Mesendoderm (in vitro differentiated cells): ENCODE results near the gene MAP3K13.

Experiments
- DNase-seq: peaks from one replicate; pipeline ENCODE4 v3.0.0; 2013
- H2AK5ac ChIP-seq: 2 replicates; pipeline ENCODE4 v1.6.1; 2013; ENCODE audit warnings: low read length, inconsistent platforms
- H2BK120ac ChIP-seq: 2 replicates; pipeline ENCODE4 v1.6.1; 2013; ENCODE audit warnings: low read depth, mild to moderate bottlenecking, low read length, moderate library complexity, mixed read lengths
- H2BK15ac ChIP-seq: replicated peaks from 2 replicates; pipeline ENCODE4 v1.6.1; 2013; ENCODE audit warnings: low read depth, mild to moderate bottlenecking, moderate library complexity
- H2BK5ac ChIP-seq: 2 replicates; pipeline ENCODE4 v1.6.1; 2013; ENCODE audit warnings: low read length, inconsistent platforms
- H3K18ac ChIP-seq: 2 replicates; pipeline ENCODE4 v1.6.1; 2013; ENCODE audit warnings: mild to moderate bottlenecking, low read length, mixed read lengths
- H3K23ac ChIP-seq: one replicate; pipeline ENCODE4 v1.6.1; 2013; ENCODE audit warnings: low read length
- H3K27ac ChIP-seq: 2 replicates; pipeline ENCODE4 v1.5.1; 2013; ENCODE audit warnings: low read depth, mild to moderate bottlenecking, inconsistent platforms, low read length, moderate library complexity
- H3K27me3 ChIP-seq: 2 replicates; pipeline ENCODE4 v1.6.1; 2013; ENCODE audit warnings: low read length, control low read depth, mild to moderate bottlenecking, inconsistent platforms; ENCODE audit not compliant: insufficient read depth, poor library complexity
- H3K36me3 ChIP-seq: 2 replicates; pipeline ENCODE4 v1.6.1; 2013; ENCODE audit warnings: low read length, inconsistent platforms; ENCODE audit not compliant: control insufficient read depth, insufficient read depth
- H3K4ac ChIP-seq: one replicate; pipeline ENCODE4 v1.6.1; 2013; ENCODE audit warnings: low read depth, mild to moderate bottlenecking, low read length, moderate library complexity
- H3K4me1 ChIP-seq: 2 replicates; pipeline ENCODE4 v1.6.1; 2013; ENCODE audit warnings: low read depth, low read length, inconsistent platforms; ENCODE audit not compliant: control insufficient read depth
- H3K4me2 ChIP-seq: 2 replicates; pipeline ENCODE4 v1.6.1; 2013; ENCODE audit warnings: low read length
- H3K4me3 ChIP-seq: 2 replicates; pipeline ENCODE4 v1.5.1; 2013; ENCODE audit warnings: mild to moderate bottlenecking, low read length
- H3K56ac ChIP-seq: one replicate; pipeline ENCODE4 v1.6.1; 2013; ENCODE audit warnings: low read length
- H3K79me1 ChIP-seq: 2 replicates; pipeline ENCODE4 v1.6.1; 2013; ENCODE audit warnings: low read length, inconsistent platforms
- H3K79me2 ChIP-seq: 2 replicates; pipeline ENCODE4 v1.6.1; 2013; ENCODE audit warnings: mild to moderate bottlenecking, low read length; ENCODE audit not compliant: control insufficient read depth, insufficient read depth
- H3K9ac ChIP-seq: 2 replicates; pipeline ENCODE4 v1.6.1; 2013; ENCODE audit warnings: low read length, inconsistent platforms
- H4K5ac ChIP-seq: one replicate; pipeline ENCODE4 v1.6.1; 2013; ENCODE audit warnings: low read length
- H4K8ac ChIP-seq: one replicate; pipeline ENCODE4 v1.6.1; 2013; ENCODE audit warnings: low read depth, mild to moderate bottlenecking, control low read depth, low read length, moderate library complexity
- WGBS: extraction: QIAGEN DNeasy Blood & Tissue Kit; methylation state at CpG from one replicate; pipeline ENCODE4 v1.1.7; 2013; ENCODE audit warnings: low lambda C conversion rate, missing lambda C conversion rate; ENCODE audit not compliant: insufficient coverage; ENCODE audit errors: extremely low coverage; 5-methylcytosine and 5-hydroxymethylcytosine counted together

Gene MAP3K13

DNA sequence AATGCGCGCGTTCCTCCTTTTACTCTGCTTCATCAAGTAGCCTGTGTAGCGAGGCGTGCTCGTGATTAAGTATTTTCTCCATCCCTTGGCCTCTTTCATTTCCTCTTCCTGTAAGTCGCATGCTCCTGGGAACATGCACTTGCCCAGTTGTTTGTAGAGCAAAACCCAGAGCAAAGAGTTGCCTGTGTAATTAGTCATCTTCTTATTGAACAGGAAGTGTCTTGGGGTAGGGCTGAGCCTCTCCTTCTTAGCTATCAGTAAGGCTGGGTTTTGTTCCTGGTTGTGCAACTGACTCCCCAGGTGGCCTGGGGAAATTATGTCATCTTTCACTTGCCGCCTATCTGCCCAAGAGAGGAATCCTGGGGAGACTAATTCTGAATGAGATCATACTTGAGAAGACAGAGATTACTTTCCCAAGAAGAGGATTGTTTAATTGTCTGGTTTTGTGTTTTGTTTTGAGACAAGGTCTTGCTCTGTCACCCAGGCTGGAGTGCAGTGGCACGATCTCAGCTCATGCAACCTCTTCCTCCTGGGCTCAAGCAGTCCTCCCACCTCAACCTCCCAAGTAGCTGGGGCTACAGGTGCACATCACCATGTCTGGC, 174.5 kb downstream of the MAP3K13 start:
- Histone ChIP-seq H3K56ac (no peak overlapping the region), H2BK5ac (no peak overlapping the region), H3K23ac (no peak overlapping the region), H3K79me1 (no peaks in the 10 kb centered on the region), H2BK120ac (no peak overlapping the region), H3K4ac (no peak overlapping the region), H3K4me1 (no peaks in the 10 kb centered on the region), H3K79me2 (no peaks in the 10 kb centered on the region), H2AK5ac (no peak overlapping the region), H3K18ac (no peak overlapping the region), H3K9ac (no peak overlapping the region), H4K8ac (no peak overlapping the region), H2BK15ac (no peak overlapping the region), H3K27me3 (no peaks in the 10 kb centered on the region), H3K27ac (no peak overlapping the region), H3K4me2 (no peak overlapping the region), H3K36me3 (no peaks in the 10 kb centered on the region), H4K5ac (no peak overlapping the region), H3K4me3 (no peak overlapping the region)
- peak; percentile 66 for DNase-seq
- no CpG with 5 or more reads among the region's 9 CpGs for WGBS
